CD4-positive, alpha-beta T cell treated with Interleukin-4 for 1 hour (primary cell): ENCODE data around the gene ARHGAP36.

Experiments
- DNase-seq, 2 donors: peaks; one replicate each; pipeline ENCODE4 v3.0.0-alpha.2; 2020 to 2022

ARHGAP36 gene

GRCh38 chrX:131058136-131058868, at the start of gene ARHGAP36:
Gene ARHGAP36 (plus strand): TSS chrX:131058346. CDS start chrX:131081666, 23,320 bp downstream.
- DNase-seq, result no peak

- no peak for DNase-seq
These were observed 48.0 kb upstream of the ARHGAP36 start for GRCh38 chrX:131010186-131010585.

- DNase-seq, result no peak
These were observed 32.8 kb upstream of the ARHGAP36 start for GRCh38 chrX:131025336-131025735.

- DNase-seq, result no peak
These were observed 25.6 kb upstream of the ARHGAP36 start for GRCh38 chrX:131032354-131033230.

- no peak for DNase-seq
These were observed 24.1 kb upstream of the ARHGAP36 start for GRCh38 chrX:131034063-131034462.

- DNase-seq, result no peak
These were observed 17.4 kb upstream of the ARHGAP36 start for GRCh38 chrX:131040781-131041180.

GRCh38 chrX:131041667-131042066, 16.5 kb upstream of the ARHGAP36 start:
- DNase-seq, result no peak

GRCh38 chrX:131045726-131046125, 12.4 kb upstream of the ARHGAP36 start:
- DNase-seq, result no peak

GRCh38 chrX:131046596-131046995, 11.6 kb upstream of the ARHGAP36 start:
- no peak for DNase-seq

GRCh38 chrX:131047180-131047579, 11.0 kb upstream of the ARHGAP36 start:
- no peak for DNase-seq

GRCh38 chrX:131053076-131053475, 5.1 kb upstream of the ARHGAP36 start:
- DNase-seq, result no peak

- DNase-seq, result no peak
These were observed 3.2 kb upstream of the ARHGAP36 start for GRCh38 chrX:131054906-131055305.

- DNase-seq, result no peak
These were observed 440 bp upstream of the ARHGAP36 start for GRCh38 chrX:131057706-131058105.

GRCh38 chrX:131059246-131059645, 1.1 kb downstream of the ARHGAP36 start:
- no peak for DNase-seq

GRCh38 chrX:131060147-131060546, 2.0 kb downstream of the ARHGAP36 start:
- no peak for DNase-seq

- no peak for DNase-seq
These were observed 3.2 kb downstream of the ARHGAP36 start for GRCh38 chrX:131061306-131061705.

GRCh38 chrX:131063613-131064012, 5.5 kb downstream of the ARHGAP36 start:
- no peak for DNase-seq

GRCh38 chrX:131066237-131066636, 8.1 kb downstream of the ARHGAP36 start:
- DNase-seq, result no peak

- no peak for DNase-seq
These were observed 9.1 kb downstream of the ARHGAP36 start for GRCh38 chrX:131067216-131067615.

- DNase-seq, result no peak
These were observed 9.9 kb downstream of the ARHGAP36 start for GRCh38 chrX:131067846-131068745.

GRCh38 chrX:131068945-131069719, 11.0 kb downstream of the ARHGAP36 start:
- no peak for DNase-seq
